GM19043 (cell line): Measurements from ENCODE around the gene NSRP1.
"Not testable (repeated sequence)": the region's sequence is repeated elsewhere in the genome, so short reads cannot be mapped to it uniquely, and the experiment has no call there.

ENCODE experiments used
- ATAC-seq: cut with Tn5 transposase; IDR thresholded peaks from one replicate; pipeline ENCODE4 v1.9.1; 2021; ENCODE audit warnings: low read depth; ENCODE audit not compliant: unreplicated experiment

NSRP1 gene

GRCh38 chr17:30116661-30117551 lies at the start of gene NSRP1:
Gene NSRP1, plus strand, starts transcription at chr17:30116816. Its CDS starts 28 bp downstream, at chr17:30116844.
- ATAC-seq = peak; percentile 93

DNA sequence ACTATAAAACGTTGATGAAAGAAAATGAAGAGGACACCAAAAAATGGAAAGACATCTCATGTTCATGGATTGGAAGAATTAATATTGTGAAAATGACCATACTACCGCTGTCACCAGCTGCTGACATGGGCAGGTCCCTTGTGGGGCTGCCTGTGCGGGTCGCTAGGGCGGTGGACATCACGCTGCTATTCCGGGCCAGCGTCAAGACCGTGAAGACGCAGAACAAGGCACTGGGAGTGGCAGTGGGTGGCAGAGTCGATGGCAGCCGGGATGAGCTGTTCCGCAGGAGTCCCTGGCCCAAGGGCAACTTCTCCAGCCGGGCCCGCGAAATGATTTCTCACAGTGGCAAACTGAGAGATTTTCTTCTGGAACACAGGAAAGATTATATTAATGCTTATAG lies 48.2 kb upstream of the NSRP1 start:
- ATAC-seq = no peak

DNA sequence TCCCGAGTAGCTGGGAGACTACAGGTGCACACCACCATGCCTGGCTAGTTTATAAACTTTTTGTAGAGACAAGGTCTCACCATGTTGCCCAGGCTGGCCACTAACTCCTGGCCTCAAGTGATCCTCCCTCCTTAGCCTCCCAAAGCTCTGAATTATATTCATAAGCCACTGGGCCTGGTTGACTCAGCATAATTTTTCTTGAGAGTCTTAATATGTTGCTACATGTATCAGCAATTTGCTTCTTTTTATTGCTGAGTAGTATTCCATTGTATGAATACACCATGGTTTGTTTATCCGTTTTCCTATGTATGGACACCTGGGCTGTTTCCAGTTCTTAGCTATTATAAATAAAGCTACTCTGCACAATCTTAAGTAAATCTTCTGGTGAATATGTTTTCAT lies 42.4 kb upstream of the NSRP1 start:
- ATAC-seq = no peak

GRCh38 chr17:30074730-30075129 lies 41.9 kb upstream of the NSRP1 start:
- no peak for ATAC-seq

GRCh38 chr17:30082773-30083172 lies 33.8 kb upstream of the NSRP1 start:
- no peak for ATAC-seq

- no peak for ATAC-seq
Measured at GRCh38 chr17:30084788-30085187, 31.8 kb upstream of the NSRP1 start.

DNA sequence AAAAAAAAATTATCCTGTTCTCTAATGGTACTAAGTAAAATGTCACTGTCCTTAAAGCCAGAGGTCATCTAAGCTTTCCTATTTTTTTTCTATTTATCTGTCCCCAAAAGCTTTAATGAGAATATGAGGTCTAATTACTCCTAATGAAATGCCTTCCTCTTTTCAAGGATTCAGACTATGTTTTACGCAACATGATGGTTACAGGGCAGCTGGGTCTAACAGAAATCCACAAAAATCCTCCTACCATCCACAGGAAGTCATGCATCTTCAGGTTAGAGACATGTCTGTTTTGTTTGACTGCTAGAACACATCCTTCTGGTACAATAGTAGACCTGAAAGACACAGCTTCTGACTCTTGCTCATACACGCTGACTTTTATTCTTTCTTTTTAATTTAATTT lies 29.7 kb upstream of the NSRP1 start:
- ATAC-seq = no peak

DNA sequence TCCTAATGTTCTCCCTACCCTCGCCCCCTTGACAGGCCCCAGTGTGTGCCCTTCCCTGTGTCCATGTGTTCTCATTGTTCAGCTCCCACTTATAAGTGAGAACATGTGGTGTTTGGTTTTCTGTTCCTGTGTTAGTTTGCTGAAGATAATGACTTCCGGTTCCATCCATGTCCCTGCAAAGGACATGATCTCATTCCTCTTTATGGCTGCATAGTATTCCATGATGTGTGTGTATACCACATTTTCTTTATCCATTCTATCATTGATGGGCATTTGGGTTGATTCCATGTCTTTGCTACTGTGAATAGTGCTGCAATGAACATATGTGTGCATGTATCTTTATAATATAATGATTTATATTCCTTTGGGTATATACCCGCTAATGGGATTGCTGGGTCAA lies 29.2 kb upstream of the NSRP1 start:
- ATAC-seq = not testable (repeated sequence)

DNA sequence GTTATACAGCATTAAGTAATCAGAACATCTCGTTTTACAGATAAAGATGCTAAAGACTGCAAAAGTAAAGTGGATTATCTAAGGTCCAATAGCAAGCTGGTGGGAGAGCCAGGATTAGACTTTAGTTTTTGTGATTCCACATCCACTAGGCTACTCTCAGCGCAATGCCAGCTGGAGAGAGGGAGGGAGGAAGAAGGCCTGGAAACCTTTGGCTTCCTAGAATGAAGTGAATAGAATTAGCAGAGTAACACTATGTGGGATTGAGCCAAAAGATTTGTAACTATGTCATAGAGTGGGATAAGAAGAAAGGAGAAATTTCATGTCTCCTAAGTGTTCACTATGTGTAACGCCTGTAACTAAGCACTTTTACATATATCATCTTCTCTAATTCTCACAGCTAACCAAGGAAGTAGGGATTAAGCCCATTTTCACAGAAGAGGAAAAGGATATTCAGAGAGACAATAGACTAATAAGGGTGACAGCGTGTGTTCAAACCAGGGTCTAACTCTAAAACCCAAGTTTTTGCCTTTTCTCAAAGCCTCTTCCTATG lies 25.4 kb upstream of the NSRP1 start:
- ATAC-seq = no peak

- ATAC-seq = no peak
Measured at GRCh38 chr17:30091771-30092170, 24.8 kb upstream of the NSRP1 start.

GRCh38 chr17:30092886-30093285 lies 23.7 kb upstream of the NSRP1 start:
- ATAC-seq = no peak

DNA sequence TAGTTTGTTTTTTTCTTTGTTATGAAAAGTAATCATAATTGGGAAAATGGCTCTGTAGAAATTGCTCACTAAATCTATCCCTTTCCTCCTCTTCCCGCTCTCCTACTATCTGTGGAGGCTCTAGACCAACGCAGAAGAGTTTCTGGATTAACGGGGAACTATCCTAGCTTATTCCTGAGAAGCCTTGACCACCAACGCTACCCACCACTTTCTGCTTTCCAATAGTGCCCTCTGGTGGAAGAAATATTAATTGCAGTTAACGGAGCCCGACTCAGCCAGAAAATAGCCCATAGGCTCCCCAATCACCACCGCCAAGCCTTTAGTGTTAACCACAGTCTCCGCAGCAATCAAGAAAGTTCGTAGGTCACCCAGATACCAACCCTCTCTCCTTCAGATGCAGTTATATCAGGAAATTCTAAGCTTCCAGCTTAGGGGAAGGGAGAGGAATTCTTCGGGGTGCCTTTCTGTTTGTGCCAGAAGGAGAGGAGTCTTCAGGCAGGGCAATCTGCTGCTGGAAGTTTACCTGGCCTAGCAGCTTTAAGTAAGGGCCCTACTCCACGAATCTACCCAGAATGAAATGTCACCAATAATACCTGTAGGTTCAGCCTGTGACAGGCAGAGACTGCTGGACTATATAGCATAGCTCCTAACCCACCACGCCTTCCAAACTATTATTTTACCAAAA lies 23.0 kb upstream of the NSRP1 start:
- ATAC-seq = no peak

DNA sequence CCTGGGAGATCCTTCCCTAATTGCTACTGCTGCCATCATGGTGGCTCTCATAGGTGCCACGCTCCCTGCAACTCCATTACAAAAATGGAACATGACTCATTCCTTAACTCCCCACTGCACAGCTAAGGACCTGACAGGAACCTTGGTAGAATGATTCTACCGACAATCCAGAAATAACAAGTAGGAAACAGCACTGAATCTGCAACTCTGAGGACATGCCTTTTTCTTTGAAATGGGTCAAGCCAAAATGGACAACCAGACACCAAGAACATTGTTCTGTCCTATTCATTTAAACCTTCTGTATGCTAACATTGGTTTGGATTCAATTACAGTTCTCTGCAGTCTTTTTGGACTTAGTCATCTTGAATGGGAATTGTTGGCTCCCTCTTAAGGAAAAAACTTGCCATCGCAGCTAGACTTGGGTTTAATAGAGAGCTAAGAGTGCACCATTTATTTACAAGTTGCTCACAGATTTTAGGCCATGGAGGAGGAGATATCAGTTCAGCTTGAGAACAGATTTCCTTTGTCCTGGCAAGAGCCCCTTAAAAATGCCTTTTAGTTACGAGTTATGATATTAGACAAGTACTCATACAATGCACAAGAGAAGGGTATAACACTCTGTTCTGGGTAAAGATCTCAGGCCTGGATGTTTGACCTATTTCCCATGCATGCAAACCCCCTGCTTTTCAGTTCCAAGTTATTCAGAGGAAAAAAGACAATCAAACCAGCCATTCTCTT lies 20.9 kb upstream of the NSRP1 start:
- no peak for ATAC-seq

DNA sequence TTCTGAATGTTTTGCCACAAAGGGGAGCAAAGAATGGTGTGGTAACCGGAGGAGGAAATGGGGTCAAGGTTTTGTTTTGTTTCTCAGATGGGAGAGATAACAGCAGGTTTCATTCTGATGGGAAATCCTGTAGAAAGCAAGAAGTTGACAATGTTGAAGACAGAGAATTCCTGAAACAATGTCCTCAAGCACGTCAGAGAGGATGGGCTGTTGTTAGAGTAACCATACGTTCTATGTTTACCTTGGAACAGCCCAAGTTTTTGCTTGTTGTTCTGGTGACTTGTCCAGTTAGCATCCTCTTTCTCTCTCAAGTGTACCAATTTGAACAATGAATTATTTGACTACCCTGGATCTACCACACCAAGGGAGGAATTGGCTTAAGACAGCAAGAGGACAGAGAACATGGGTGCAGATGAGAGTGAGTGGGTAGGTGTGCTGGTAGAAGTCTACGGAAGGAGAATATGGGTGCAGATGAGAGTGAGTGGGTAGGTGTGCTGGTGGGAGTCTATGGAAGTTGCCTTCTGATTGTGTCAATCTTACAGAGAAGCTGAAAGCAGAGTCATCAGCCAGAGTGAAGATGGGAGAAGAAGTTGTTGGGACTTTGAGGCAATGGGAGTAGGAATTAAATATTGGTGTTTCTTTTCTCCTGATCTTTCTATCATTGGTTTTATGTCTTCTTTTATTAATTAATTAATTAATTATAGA lies 14.8 kb upstream of the NSRP1 start:
- ATAC-seq = no peak

DNA sequence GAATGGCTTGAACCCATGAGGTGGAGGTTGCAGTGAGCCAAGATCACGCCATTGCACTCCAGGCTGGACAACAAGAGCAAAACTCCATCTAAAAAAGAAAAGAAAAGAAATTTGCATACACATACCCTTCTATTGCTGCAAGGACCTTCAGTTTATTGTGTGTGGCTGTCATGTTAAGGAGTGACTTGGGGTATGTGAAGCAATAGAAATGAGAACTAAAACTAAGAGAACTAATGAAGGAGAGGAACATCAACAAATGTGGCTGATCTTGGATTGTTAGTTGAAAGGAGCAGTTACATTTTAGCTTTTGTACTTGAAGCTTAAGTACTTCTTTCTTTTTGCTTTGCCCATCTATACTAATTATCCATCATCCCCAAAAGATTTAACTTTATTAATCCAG lies 12.7 kb upstream of the NSRP1 start:
- ATAC-seq = no peak

DNA sequence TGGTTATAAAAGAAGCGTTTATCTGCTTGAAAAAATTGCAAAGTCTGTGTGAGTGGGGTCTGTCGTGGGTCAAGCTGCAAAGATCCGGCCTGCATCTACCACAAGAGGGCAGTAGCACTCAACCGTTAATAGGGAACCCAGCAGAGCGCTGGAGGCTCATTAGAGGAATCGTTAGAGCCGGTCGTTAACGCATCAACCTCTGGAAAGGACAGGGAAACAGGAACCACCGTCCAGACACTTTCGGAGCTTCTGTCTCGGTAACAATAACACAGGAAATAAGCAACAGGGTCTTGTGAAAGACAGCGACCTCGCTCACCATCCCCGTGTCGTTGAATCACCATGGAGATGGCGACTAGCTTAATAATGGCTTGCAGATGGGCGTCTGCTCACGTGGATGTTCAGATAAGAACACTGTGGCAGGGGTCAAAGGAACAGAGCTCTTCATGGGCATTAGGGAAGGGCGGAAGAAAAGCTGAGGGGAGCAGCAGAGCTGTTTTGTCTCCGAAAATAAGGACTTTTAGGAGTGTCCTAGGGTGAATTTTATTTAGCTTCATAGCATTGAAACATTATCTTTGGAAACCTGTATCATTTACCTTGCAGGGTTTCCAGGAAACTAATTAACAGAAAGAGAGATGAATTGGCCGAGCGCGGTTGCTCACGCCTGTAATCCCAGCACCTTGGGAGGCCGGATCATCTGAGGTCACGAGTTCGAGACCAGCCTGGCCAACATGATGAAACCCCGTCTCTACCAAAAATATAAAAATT lies 11.9 kb upstream of the NSRP1 start:
- ATAC-seq = no peak

DNA sequence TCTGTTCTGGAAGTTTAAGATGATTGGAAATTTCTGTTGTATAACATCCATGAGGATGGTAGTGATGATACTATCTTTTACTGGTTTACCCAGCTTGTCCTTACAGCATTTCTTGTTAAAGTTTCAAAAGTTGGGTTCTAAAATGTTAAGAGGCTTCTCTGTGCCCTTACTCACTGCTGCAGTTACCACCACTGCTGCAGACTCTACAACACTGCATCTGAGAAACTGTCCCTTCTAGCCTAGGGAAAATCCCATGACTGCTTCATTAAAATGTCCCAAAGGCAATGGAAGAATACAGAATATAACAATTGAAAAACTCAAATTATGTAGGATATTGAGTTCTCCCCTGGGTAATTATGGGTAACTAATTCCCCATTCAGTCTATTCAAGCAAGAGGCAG lies 3.8 kb upstream of the NSRP1 start:
- no peak for ATAC-seq

DNA sequence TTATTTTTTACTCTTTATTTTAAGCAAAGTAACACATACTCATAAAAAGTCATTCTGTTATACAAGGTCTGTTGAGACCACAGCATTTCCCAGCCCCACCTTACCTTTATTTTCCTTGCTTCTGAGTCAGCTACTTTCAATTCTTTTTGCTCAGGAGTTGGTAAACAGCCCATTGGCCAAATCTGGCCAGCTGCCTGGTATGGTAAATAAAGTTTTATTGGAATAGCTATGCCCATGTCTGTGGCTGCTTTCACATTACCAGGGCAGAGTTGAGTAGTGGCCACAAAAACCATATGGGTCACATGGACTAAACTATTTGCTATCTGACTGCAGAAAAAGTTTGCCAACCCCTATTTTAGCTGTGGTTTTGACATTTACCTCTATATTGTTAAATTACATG lies 3.4 kb upstream of the NSRP1 start:
- no peak for ATAC-seq

DNA sequence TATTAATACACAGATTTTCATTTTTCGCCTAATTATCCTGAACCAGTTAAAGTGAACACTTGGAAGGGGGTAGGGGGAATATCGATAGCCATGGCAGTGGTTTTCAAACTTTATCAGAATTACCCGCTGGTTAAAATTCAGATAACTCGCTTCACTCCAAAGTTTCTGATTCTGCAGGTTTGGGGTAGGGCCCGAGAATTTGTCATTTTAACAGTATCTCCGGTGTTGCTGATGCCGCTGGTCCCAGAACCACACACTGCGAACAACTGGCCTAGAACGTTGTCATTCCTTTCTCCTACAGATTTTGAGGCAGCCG lies 313 bp upstream of the NSRP1 start:
- ATAC-seq = no peak

GRCh38 chr17:30117675-30118081 lies 1.1 kb downstream of the NSRP1 start:
- no peak for ATAC-seq
